ENCODE results near the gene EPHA10.
A peak's percentile ranks its signal among the peaks of the same experiment; 100 is the strongest.

The EPHA10 gene

GRCh38 chr1:37676281-37677142 lies 88.4 kb downstream of the EPHA10 start:
- no peak for DNase-seq (ENCODE audit: low read depth)

- peak; percentile 58 for DNase-seq (ENCODE audit: low read depth)
Observed at GRCh38 chr1:37673920-37674319, 91.0 kb downstream of the EPHA10 start.

- DNase-seq (ENCODE audit: low read depth), result no peak
Observed at GRCh38 chr1:37672136-37672870, 92.6 kb downstream of the EPHA10 start.

- no peak for DNase-seq (ENCODE audit: low read depth)
Observed at GRCh38 chr1:37671261-37671660, 93.7 kb downstream of the EPHA10 start.

- no peak for DNase-seq (ENCODE audit: low read depth)
Observed at GRCh38 chr1:37670133-37670532, 94.8 kb downstream of the EPHA10 start.

- DNase-seq (ENCODE audit: low read depth), result no peak
Observed at GRCh38 chr1:37667023-37667671, 97.8 kb downstream of the EPHA10 start.

GRCh38 chr1:37666241-37666867 lies 98.6 kb downstream of the EPHA10 start:
- no peak for DNase-seq (ENCODE audit: low read depth)
